GM21447 (cell line): Measurements from ENCODE around the gene GLRA1.

Source experiments
- ATAC-seq: cut with Tn5 transposase; IDR thresholded peaks from one replicate; pipeline ENCODE4 v1.9.1; 2021; ENCODE audit not compliant: unreplicated experiment

The GLRA1 gene

DNA sequence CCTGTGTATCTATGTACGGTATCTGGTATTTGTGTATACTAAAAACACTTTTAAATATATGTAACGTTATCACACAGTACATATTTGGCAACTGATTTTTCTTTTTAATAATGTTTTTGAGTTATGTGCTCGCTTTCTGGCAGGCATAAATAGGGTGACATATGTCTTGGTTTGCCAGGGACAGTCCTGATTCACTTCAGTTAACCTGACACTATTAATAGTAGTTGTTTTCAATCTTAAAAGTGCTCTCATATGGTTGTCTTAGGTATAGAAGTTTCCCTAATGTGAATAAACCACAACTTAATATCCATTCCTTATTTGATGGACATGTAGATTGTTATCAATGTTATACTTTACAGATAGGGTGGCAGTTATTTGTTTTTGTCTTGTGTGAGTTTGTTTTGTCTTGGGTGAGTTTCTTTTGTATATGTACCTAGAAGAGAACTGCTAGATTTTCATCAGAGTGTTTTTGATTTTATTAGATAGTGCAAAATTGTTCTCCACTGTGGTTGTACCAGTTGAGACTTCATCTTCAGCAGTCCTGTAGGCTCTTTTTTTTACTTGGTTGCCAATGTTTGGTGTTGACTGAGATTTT lies 145.0 kb downstream of the GLRA1 start:
- no peak for ATAC-seq

DNA sequence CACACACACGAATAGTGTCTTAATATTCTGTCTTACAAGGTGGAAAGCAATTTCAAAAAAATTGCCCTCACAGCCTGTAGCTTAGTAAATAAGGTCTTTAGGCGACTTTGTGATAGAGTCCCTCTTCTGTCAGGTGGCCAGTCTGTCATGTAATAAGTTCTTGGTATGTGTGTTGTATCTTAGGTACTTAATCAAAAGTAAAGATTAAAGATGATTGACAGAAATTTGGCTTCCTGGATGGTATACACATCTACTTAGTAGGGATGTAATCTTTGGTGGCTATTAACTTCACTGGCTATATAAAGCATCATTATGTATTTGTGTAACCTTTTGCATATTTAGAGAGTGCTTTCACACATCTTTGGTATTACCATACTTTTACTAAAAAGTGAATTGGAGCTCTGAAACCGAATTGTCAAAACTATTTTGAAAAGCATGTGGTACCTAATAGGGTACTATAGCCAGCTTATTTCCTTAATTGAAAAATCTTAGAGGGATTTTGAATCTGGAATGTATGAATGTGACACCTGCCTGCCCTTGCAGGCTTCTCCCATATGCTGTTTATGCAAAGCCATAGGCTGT lies 149.5 kb downstream of the GLRA1 start:
- ATAC-seq: no peak

DNA sequence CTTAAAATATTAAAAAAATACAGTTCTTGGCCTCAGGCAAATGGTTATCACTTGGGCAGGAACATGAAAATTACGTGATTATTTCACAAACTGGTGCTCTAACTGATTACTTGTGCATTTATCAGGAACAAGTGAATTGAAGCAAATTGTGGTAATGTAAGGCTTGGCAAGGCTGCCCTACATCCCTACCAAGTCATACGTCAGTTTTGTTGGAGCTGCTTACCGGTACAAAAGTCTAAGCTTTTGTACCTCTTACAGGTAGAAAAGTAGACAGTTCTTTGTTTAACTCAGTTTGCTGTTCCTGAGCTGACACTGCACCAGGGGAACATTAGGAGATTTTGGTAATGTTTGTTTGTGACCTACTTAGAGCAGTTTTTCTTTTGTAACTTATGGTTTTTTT lies 150.7 kb downstream of the GLRA1 start:
- no peak for ATAC-seq

DNA sequence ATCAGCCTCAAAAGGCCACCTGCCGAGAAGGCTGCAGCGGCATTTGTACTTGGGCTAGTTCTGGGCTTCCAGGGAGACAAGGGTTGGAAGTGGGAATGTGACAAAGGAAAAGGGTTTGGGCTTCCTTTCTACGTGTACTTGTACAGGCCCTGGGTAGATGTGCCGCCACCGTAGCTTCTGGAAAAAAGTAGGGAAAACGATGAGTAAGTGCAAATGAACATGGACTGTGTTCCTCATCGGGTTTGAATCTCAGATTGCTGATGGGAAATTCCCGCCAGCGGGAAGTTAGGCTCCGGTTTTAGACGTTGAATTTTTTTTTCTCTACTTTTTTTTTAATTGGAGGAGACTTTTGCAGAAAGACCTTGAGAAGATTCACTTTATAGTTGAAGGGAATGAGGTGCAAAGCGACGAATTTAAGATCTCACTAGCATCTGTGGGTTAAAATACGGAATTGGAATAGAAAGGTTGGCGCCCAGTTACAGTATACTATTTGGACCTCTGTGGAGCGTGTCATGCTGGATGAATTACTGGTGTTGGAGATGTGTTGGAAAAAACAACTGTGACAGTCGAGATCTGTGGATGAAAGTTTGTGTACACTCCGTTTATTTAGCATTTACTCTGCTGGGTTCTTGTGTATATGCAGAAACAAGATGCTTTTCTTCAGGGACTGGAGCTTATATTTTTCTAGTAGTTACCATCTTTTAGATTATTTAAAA lies 151.6 kb downstream of the GLRA1 start:
- no peak for ATAC-seq
